A172 (cell line): ENCODE results near the gene HHAT. TPM values are rescaled to one million over a fixed set of nuclear protein-coding genes. Genes with fewer than 3 reads are reported as not detected.

Experiments used
- DNase-seq: peaks from one replicate; pipeline ENCODE4 v3.0.0-alpha.2; 2015; ENCODE audit warnings: low spot score
- total RNA-seq: library from RNA; depleted of rRNA; stranded (reverse); fragments of >200 nt; shearing (Covaris generic); gene quantifications from 2 replicates; pipeline ENCODE4 v1.2.3, GENCODE V29; 2014; rRNA removed

The HHAT gene
- total RNA-seq, 1 experiment from 2014 or later: 10.7 TPM

DNA sequence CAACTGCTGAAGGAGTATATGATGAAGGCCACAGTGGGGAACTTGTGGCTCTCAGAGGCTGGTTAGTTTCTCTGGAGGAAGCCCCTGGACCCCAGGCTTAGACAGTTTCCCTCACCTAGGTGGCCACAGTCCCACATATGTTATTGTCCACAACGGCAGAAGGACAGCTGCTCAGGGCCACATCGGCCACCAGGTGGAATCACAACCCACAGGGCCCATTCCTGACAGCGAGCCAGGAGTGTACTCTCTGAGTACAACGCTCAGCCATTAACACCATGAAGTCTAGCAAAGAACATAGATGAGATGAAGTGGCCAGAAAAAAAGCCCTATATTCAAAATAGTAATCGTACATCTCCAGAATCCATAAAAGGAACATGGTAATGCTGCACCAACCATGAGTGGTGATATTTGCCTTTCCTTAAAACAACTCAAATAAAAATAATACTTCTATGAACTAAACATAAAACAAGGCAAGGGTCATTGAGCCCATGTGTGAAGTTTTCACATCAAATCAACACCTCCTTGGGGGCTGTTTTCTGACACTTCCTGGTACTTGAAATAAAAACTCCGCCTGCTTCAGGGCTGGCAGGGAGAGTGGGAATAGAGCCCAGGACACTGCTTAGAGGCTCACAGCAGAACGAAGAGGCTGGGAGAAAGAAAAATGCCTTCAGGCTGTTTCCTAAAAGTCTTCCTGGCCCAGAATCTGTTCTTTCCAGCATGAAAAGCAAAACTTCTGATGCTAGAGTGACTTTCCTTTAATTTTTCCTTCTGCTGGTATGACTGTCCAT is 383.3 kb downstream of the HHAT start:
- no peak for DNase-seq

DNA sequence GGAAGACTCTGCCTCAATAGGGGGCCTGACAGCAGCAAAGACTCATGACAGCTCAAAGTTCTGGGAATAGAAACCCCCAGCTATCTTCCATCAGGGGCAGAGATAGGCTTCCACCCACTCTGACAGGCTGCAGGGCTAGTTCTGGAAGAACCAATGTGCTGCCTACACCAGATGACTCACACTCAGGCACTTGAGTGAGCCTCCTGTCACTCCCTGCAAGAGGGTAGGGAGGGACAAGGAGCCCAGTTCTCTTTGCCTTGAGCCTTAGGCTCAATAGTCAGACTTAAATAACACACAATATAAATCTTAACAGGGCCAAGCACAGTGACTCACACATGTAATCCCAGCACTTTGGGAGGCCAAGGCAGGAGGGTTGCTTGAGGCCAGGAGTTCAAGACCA is 386.4 kb downstream of the HHAT start:
- DNase-seq: peak; percentile 23

DNA sequence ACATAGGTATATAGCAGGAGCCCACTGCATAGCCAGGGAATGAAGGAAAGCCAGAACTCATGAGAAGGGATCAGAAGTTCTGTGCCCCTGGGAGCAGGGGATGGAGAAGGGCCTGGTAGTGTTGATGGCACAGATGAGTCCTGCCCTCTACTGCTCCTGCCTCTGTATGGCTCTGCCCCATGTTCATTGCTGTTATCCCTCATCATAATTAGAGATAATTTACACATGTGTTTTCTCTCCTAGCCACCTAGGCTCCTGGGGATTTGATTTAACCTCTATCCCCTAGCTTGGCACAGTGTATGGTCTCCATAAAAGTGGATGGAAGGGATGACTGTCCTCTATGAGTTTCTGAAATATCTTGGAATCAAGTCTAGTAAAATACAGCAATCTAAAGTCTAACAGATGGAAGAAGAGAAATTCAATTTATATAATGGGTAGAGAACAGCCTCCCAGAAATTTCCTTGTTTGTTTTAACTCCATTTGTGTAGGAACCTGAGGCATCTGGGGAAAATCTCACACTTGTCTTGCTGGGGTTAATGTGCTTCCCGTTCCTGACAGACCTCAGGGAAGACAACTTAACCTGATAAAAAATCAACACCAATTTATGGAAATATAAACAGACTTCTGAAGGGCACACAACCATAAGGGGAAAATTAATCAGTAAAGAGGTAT is 393.8 kb downstream of the HHAT start:
- no peak for DNase-seq

DNA sequence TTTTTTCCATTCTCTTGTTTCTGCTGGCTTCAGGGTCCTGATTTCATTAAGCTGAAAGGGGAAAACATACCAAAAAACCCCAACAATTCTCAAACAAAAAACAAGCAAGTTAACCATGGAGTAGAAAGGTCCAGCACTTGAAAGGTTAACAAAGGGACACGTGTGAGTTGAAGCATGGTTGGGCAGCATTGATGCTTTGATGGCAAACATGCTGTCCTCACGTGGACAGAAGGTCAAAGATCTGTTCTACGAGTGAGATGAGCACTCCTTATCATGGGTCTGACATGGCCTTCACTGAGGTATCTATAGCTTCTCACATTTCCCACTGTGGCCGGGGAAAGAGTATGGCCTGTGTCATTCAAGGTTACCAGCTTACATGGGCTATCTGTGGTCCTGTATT is 394.9 kb downstream of the HHAT start:
- no peak for DNase-seq

DNA sequence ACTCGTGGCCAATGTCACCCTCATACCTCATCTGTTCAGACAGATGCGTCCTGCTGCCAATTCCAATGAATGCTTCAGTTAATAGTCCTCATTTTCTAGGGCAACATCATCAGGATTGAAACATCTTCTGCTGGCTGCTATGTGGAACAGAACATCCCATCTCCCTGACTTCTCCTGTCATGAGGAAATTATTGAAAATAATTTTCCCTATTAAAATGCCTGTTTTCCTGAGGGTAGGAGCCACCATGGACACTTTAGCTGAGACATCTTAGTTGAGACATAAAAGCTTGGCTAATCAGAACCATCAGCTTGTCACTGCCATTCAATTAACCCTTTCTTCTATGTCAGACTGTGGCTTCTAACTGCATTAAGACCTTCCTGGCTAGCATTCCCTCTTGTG is 396.1 kb downstream of the HHAT start:
- DNase-seq: no peak

Other genes with a start within 250 kb of the HHAT start
- gene SERTAD4, start 96.1 kb upstream of the HHAT start, total RNA-seq: 8.0 and 12.8 TPM in 2 replicates